Gastroesophageal sphincter (tissue), 3 donors: ENCODE measurements around the gene KRT3.

Experiments used
- CTCF ChIP-seq, 4 experiments: fragments of 200-600 bp in 2 of 4; fragments of 450-650 bp in 2 of 4; sonication (generic) in 1 of 4; IDR thresholded peaks; one replicate each; pipeline ENCODE4 v1.5.1; 2017 to 2019; ENCODE audit warnings: antibody characterized with exemption in 4 of 4, mild to moderate bottlenecking in 2 of 4, moderate library complexity in 2 of 4
- POLR2AphosphoS5 ChIP-seq: sonication (generic); formaldehyde crosslinking; IDR thresholded peaks from one replicate; pipeline ENCODE4 v1.6.1; 2017; ENCODE audit warnings: antibody characterized with exemption

GRCh38 chr12:52756281-52756960 is 39.5 kb downstream of the KRT3 start:
- no peak for TF ChIP-seq CTCF (IDR thresholded peaks at IDR 0.05)
- TF ChIP-seq POLR2AphosphoS5 = no peak
